HG03432 (cell line): Measurements from ENCODE around the gene TTLL10.
"Not testable (repeated sequence)": the region's sequence is repeated elsewhere in the genome, so short reads cannot be mapped to it uniquely, and the experiment has no call there.

Source experiments
- ATAC-seq: cut with Tn5 transposase; IDR thresholded peaks from one replicate; pipeline ENCODE4 v1.9.1; 2021; ENCODE audit warnings: mild to moderate bottlenecking, moderate library complexity; ENCODE audit not compliant: unreplicated experiment

TTLL10 gene

GRCh38 chr1:1140673-1141072 lies 33.0 kb upstream of the TTLL10 start:
- ATAC-seq: no peak

DNA sequence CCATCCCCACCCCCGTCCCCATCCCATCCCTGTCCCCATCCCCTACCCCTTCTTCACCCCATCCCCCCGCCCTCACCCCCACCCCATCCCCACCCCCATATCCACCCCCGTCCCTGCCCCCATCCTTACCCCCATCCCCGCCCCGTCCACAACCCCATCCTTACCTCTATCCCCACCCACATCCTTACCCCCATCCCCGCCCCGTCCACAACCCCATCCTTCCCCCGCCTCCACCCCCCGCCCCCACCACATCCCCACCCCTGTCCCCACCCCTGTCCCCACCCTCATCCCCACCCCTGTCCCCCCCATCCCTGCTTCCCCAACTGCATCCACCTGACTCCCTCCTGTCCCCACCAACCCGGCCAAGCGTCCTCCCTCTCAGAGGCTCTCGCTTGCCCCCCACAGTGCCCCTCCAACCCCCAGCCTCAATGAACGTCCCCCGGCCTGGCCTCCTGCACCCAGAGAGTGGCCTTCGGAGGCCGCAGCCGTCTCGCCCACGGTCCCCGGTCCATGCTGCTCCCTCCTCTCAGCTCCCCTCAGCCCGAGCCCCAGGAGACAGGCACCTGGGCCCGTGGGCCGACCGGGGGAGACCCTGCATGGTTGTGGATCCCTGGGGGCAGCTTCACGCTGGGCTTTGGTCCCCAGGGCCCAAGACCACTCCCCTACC lies 32.3 kb upstream of the TTLL10 start:
- no peak for ATAC-seq

DNA sequence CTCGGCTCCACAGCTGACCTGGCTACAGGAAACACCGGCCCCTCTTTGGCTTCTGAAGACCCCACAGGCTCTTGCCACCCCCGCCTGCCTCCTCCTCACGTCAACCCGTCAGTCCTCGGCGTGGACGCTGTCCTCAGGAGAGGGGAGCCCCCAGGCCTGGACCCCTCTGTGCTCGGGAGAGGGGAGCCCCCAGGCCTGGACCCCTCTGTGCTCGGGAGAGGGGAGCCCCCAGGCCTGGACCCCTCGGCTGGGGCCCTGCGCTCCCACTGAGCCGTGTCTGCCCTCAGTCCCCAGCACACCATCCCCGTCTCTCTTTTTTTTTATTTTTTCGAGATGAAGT lies 31.8 kb upstream of the TTLL10 start:
- ATAC-seq: no peak

GRCh38 chr1:1142352-1142751 lies 31.3 kb upstream of the TTLL10 start:
- not testable (repeated sequence) for ATAC-seq

GRCh38 chr1:1142844-1143243 lies 30.8 kb upstream of the TTLL10 start:
- no peak for ATAC-seq

GRCh38 chr1:1143636-1144035 lies 30.0 kb upstream of the TTLL10 start:
- ATAC-seq: no peak

DNA sequence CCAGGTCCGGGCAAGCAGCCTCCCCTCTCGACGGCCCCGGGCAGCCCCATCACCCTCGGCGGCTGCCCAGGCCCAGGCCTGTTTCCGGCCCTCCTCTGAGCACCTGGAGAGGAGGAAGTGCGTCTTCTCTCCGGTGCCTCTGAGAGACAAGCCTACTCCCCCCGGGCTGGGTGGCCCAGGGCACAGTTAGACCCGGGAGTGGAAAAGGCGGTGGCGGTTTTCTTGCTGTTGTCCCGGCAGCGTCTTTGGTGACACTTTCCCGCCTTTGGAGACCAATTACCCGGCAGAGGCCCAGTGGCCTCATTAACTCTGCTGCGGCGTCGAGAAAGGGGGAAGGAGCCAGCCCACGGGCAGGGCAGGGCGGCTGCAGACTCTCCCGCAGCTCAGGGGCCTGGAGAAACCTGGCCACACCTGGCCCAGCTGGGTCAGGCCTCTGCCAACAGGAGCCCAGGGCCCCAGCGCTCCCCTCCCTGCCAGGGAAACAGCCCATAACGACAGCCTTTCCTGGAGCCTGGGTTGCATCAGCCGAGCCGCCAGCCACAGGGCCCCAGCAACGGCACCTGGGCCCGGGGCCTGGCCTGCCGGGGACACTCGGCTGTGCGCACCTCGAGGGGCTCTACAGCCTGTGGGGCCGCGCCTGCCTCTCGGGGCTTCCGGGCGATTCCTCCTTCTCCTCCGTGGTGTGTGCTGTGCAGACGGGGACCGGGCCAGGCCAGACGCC lies 29.4 kb upstream of the TTLL10 start:
- ATAC-seq: no peak

GRCh38 chr1:1144843-1145546 lies 28.7 kb upstream of the TTLL10 start:
- no peak for ATAC-seq

DNA sequence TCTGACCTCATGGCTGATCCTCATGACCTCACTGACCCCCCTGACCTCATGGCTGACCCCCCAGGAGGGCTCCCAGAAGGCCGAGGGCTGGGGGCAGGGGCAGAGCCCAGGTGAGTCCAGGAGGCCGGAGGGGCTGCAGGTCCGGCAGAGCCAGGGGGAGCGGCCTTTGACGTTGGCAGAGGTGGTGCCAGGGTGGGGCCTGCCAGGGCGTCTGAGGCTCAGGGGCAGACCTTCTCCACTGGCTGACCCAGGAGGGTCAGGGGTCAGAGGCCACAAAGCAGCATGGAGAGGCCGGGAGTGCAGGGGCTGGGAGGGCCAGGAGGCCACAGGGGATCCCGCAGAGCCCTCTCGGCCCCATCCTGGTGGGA lies 28.1 kb upstream of the TTLL10 start:
- no peak for ATAC-seq

GRCh38 chr1:1146026-1146425 lies 27.7 kb upstream of the TTLL10 start:
- ATAC-seq: no peak

- ATAC-seq: no peak
Measured at GRCh38 chr1:1146596-1146995, 27.1 kb upstream of the TTLL10 start.

DNA sequence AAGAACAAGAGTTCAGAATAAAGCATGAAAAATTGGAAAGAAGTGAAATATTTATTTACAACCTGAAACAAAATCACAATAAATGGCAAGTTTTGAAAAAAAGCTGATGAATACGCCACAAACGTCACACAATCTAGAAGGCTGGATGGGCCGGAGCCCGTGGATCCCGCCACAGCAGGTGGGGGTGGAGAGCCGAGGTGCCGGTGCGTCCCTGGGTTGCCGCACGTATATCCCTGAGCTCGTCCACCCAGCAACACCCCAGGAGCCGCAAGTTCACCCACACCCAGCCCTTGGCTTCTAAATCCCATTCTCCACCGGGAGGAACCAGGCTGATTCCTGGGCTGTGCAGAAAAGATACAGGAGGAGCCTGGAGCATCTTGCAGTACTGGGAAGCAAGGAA lies 25.6 kb upstream of the TTLL10 start:
- no peak for ATAC-seq

DNA sequence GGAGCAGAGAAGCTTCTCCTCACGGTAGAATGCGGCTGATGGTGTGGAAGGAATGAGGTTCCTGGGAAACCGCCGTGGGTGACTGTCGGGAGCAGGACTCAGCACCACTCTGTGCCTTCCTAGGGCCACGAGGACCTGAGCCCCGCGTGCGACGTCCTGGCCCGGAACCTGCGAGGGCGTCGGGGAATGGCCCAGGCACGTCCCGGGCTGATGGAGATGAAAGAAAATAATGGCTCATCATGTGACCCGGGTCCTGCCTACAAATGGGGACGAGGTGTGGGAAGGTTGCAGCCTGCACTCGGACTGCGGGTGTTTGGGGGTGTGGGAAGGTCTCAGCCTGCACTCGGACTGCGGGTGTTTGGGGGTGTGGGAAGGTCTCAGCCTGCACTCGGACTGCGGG lies 25.1 kb upstream of the TTLL10 start:
- no peak for ATAC-seq

DNA sequence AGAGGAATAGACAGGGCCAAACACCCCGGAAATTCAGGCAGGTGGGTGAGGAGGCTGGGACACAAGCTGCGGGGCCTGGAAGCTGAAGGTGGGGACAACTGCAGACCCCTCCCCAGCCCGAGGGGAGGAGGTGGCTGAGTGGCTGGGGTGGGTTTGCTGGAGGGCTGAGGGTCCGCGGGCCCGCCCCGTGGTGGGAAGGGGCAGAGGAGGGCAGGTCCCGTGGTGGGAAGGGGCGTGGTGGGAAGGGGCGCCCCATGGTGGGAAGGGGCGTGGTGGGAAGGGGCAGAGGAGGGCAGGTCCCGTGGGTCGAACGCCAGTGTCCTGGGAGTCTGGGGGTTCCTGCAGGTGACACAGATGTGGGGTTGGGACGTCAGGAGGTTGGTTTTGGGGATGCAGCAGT lies 24.3 kb upstream of the TTLL10 start:
- no peak for ATAC-seq

- no peak for ATAC-seq
Measured at GRCh38 chr1:1150100-1150499, 23.6 kb upstream of the TTLL10 start.

- ATAC-seq: no peak
Measured at GRCh38 chr1:1151306-1151705, 22.4 kb upstream of the TTLL10 start.

DNA sequence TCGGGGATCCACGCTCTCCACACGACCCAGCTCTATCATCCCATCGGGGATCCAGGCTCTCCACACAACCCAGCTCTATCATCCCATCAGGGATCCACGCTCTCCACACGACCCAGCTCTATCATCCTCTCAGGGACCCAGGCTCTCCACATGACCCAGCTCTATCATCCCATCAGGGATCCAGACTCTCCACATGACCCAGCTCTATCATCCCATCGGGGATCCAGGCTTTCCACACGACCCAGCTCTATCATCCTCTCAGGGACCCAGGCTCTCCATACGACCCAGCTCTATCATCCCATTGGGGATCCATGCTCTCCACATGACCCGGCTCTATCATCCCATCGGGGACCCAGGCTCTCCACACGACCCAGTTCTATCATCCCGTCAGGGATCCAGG lies 21.2 kb upstream of the TTLL10 start:
- ATAC-seq: not testable (repeated sequence)

DNA sequence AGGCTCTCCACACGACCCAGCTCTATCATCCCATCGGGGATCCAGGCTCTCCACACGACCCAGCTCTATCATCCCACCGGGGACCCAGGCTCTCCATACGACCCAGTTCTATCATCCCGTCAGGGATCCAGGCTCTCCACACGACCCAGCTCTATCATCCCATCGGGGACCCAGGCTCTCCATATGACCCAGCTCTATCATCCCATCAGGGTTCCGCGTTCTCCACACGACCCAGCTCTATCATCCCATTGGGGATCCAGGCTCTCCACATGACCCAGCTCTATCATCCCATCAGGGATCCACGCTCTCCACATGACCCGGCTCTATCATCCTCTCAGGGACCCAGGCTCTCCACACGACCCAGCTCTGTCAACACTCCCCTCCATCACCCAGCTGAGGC lies 20.5 kb upstream of the TTLL10 start:
- not testable (repeated sequence) for ATAC-seq

- ATAC-seq: no peak
Measured at GRCh38 chr1:1153874-1154273, 19.8 kb upstream of the TTLL10 start.

- no peak for ATAC-seq
Measured at GRCh38 chr1:1155258-1155657, 18.4 kb upstream of the TTLL10 start.

- ATAC-seq: no peak
Measured at GRCh38 chr1:1156140-1157032, 17.3 kb upstream of the TTLL10 start.
